H1 (cell line): ENCODE data around the gene ASF1B. TPM values are rescaled to one million over a fixed set of nuclear protein-coding genes. Genes with fewer than 3 reads are reported as not detected.

Experiments
- CTCF ChIA-PET: fragments of 300-600 bp; sonication (Branson Sonifier 250); formaldehyde crosslinking; loops from one replicate; lab custom pipeline; 2021; ENCODE audit not compliant: partially characterized antibody; lab: Charles Lee
- POLR2A ChIA-PET: fragments of 300-600 bp; sonication (Branson Sonifier 250); formaldehyde crosslinking; loops from one replicate; lab custom pipeline; 2021; ENCODE audit warnings: inconsistent platforms; ENCODE audit not compliant: partially characterized antibody; lab: Charles Lee
- DNase-seq, 2 experiments: peaks; one replicate each; pipeline versions ENCODE4 v3.0.0 to v3.0.0-alpha.2; 2010 to 2022; ENCODE audit warnings: low spot score in 2 of 2, low read depth in 1 of 2, mixed read lengths in 1 of 2
- FAIRE-seq: peaks from 2 replicates; lab custom pipeline; 2011; peaks lifted over from hg19 to GRCh38; lab: Jason Lieb, UNC
- H2AFZ ChIP-seq: 2 replicates; pipeline ENCODE4 v1.8.1; 2012; ENCODE audit warnings: low read length, inconsistent platforms
- H2AK5ac ChIP-seq: 2 replicates; pipeline ENCODE4 v1.6.1; 2013; ENCODE audit warnings: low read depth, low read length
- H2BK120ac ChIP-seq: replicated peaks from 2 replicates; pipeline ENCODE3; 2013; ENCODE audit warnings: low read depth, low read length, inconsistent platforms
- H2BK12ac ChIP-seq: 2 replicates; pipeline ENCODE4 v1.6.1; 2013; ENCODE audit warnings: low read depth, low read length
- H2BK15ac ChIP-seq: 2 replicates; pipeline ENCODE4 v1.6.1; 2013; ENCODE audit warnings: low read length
- H2BK20ac ChIP-seq: 2 replicates; pipeline ENCODE4 v1.6.1; 2013; ENCODE audit warnings: low read length
- H2BK5ac ChIP-seq: 2 replicates; pipeline ENCODE4 v1.6.1; 2013; ENCODE audit warnings: low read depth, low read length
- H3K14ac ChIP-seq: 2 replicates; pipeline ENCODE4 v1.6.1; 2013; ENCODE audit warnings: inconsistent platforms; ENCODE audit not compliant: insufficient read length
- H3K18ac ChIP-seq: 2 replicates; pipeline ENCODE4 v1.6.1; 2013; ENCODE audit warnings: low read length; ENCODE audit errors: extremely low read depth
- H3K23ac ChIP-seq: 2 replicates; pipeline ENCODE4 v1.6.1; 2013; ENCODE audit warnings: inconsistent platforms; ENCODE audit not compliant: insufficient read length
- H3K23me2 ChIP-seq: 2 replicates; pipeline ENCODE4 v1.6.1; 2013; ENCODE audit warnings: low read depth, low read length
- H3K27ac ChIP-seq: 2 replicates; pipeline ENCODE4 v1.6.1; 2011; ENCODE audit warnings: low read depth, low read length, inconsistent platforms
- H3K27me3 ChIP-seq, 4 experiments: replicated peaks in 1 of 4; 1 replicate in 1 of 4; 2 replicates in 3 of 4; pipeline versions ENCODE4 v1.6.1 to v1.8.1; 2011 to 2013; ENCODE audit warnings: low read length in 3 of 4, mild to moderate bottlenecking in 3 of 4, inconsistent platforms in 2 of 4, mixed read lengths in 2 of 4, moderate library complexity in 1 of 4; ENCODE audit not compliant: control insufficient read depth in 3 of 4, insufficient read depth in 3 of 4; ENCODE audit errors: extremely low read depth in 1 of 4
- H3K36me3 ChIP-seq, 4 experiments: 2 replicates each; pipeline versions ENCODE4 v1.6.1 to v1.8.1; 2011 to 2013; ENCODE audit warnings: mild to moderate bottlenecking in 4 of 4, low read length in 3 of 4, moderate library complexity in 2 of 4, control low read depth in 1 of 4, inconsistent platforms in 1 of 4; ENCODE audit not compliant: insufficient read depth in 4 of 4, control insufficient read depth in 2 of 4
- H3K4ac ChIP-seq: replicated peaks from 2 replicates; pipeline ENCODE3; 2013; ENCODE audit warnings: low read length, low read depth, mixed read lengths, inconsistent platforms; ENCODE audit not compliant: insufficient read length
- H3K4me1 ChIP-seq, 4 experiments: replicated peaks in 1 of 4; 1 replicate in 1 of 4; 2 replicates in 3 of 4; pipeline versions ENCODE4 v1.6.1 to v1.8.1; 2011 to 2013; ENCODE audit warnings: low read length in 3 of 4, inconsistent platforms in 2 of 4, mixed read lengths in 1 of 4; ENCODE audit not compliant: insufficient read depth in 4 of 4, control insufficient read depth in 3 of 4
- H3K4me2 ChIP-seq, 2 experiments: 2 replicates each; pipeline versions ENCODE4 v1.6.1 to v1.8.1; 2011 to 2013; ENCODE audit warnings: low read depth in 2 of 2, low read length in 2 of 2, control low read depth in 1 of 2, inconsistent platforms in 1 of 2, mild to moderate bottlenecking in 1 of 2; ENCODE audit not compliant: insufficient read depth in 1 of 2
- H3K4me3 ChIP-seq, 4 experiments: fragments of 200-600, 300-600 bp in 1 of 4; sonication (generic), shearing (Covaris generic), sonication (Bioruptor Twin) in 1 of 4; 2 replicates each; pipeline versions ENCODE4 v1.5.1 to v1.8.1; 2011 to 2016; ENCODE audit warnings: low read length in 4 of 4, low read depth in 3 of 4, control low read depth in 2 of 4, inconsistent platforms in 2 of 4, mild to moderate bottlenecking in 2 of 4, mixed read lengths in 1 of 4, moderate library complexity in 1 of 4; ENCODE audit not compliant: insufficient read depth in 2 of 4; ENCODE audit errors: extremely low read depth in 1 of 4
- H3K56ac ChIP-seq: replicated peaks from 2 replicates; pipeline ENCODE3; 2013; ENCODE audit warnings: low read depth, mild to moderate bottlenecking, mixed read lengths, low read length, inconsistent platforms; ENCODE audit not compliant: insufficient read length
- H3K79me1 ChIP-seq: 2 replicates; pipeline ENCODE4 v1.6.1; 2013; ENCODE audit warnings: low read depth, low read length, control low read depth
- H3K79me2 ChIP-seq, 2 experiments: 2 replicates each; pipeline versions ENCODE4 v1.6.1 to v1.8.1; 2012 to 2013; ENCODE audit warnings: low read length in 2 of 2, mild to moderate bottlenecking in 2 of 2, inconsistent platforms in 1 of 2; ENCODE audit not compliant: insufficient read depth in 2 of 2, control insufficient read depth in 1 of 2
- H3K9ac ChIP-seq, 4 experiments: replicated peaks in 1 of 4; 1 replicate in 1 of 4; 2 replicates in 3 of 4; pipeline versions ENCODE4 v1.6.1 to v1.8.1; 2011 to 2013; ENCODE audit warnings: low read depth in 3 of 4, low read length in 3 of 4, control low read depth in 2 of 4, mild to moderate bottlenecking in 2 of 4, moderate library complexity in 2 of 4, inconsistent platforms in 1 of 4; ENCODE audit errors: extremely low read depth in 1 of 4
- H3K9me3 ChIP-seq, 2 experiments: 2 replicates each; pipeline versions ENCODE4 v1.6.1 to v1.8.1; 2012 to 2013; ENCODE audit warnings: mild to moderate bottlenecking in 2 of 2, moderate library complexity in 2 of 2, control low read depth in 1 of 2, inconsistent platforms in 1 of 2, low read depth in 1 of 2, low read length in 1 of 2, mixed read lengths in 1 of 2; ENCODE audit not compliant: insufficient read depth in 2 of 2
- H4K20me1 ChIP-seq, 2 experiments: replicated peaks in 1 of 2; 2 replicates each; pipeline versions ENCODE3 to v1.8.1; 2011 to 2013; ENCODE audit warnings: inconsistent platforms in 2 of 2, low read length in 2 of 2, mild to moderate bottlenecking in 1 of 2; ENCODE audit not compliant: insufficient read depth in 2 of 2, control insufficient read depth in 1 of 2
- H4K5ac ChIP-seq: 2 replicates; pipeline ENCODE4 v1.6.1; 2013; ENCODE audit warnings: low read length, low read depth, mixed read lengths, inconsistent platforms; ENCODE audit not compliant: insufficient read length
- H4K8ac ChIP-seq: 2 replicates; pipeline ENCODE4 v1.8.0; 2013; ENCODE audit warnings: mild to moderate bottlenecking, moderate library complexity, low read length, inconsistent platforms; ENCODE audit not compliant: insufficient read depth; ENCODE audit errors: extremely low read depth
- H4K91ac ChIP-seq: replicated peaks from 2 replicates; pipeline ENCODE3; 2013; ENCODE audit warnings: low read length, mixed read lengths, inconsistent platforms; ENCODE audit not compliant: insufficient read length
- CHD1 ChIP-seq: IDR thresholded peaks from 2 replicates; pipeline ENCODE4 v1.6.1; 2012; ENCODE audit warnings: low read depth, low read length, improper control_type of control experiment
- WGBS, 2 experiments: shearing (Covaris generic) in 1 of 2; methylation state at CpG; one replicate each; pipeline versions ENCODE4 v1.1.6 to v1.1.7; 2013 to 2015; ENCODE audit warnings: low lambda C conversion rate in 2 of 2, mixed read lengths in 2 of 2, inconsistent platforms in 1 of 2, low coverage in 1 of 2, missing lambda C conversion rate in 1 of 2; ENCODE audit not compliant: insufficient replicate concordance in 2 of 2, insufficient coverage in 1 of 2, insufficient read length in 1 of 2; ENCODE audit errors: extremely low coverage in 1 of 2, missing lambda C conversion rate in 1 of 2; 5-methylcytosine and 5-hydroxymethylcytosine counted together
- polyA plus RNA-seq, 7 experiments: library from polyadenylated mRNA; depleted of rRNA in 3 of 7; stranded (reverse) in 5 of 7; unstranded in 2 of 7; fragments of >200 nt in 5 of 7; fragments of 200-250 nt in 2 of 7; gene quantifications; 1 replicate in 5 of 7; 2 replicates in 1 of 7; 4 replicates in 1 of 7; pipeline versions ENCODE4 v1.2.1 to v1.2.3, GENCODE V29; 2011 to 2013; ENCODE audit warnings: missing spikeins in 2 of 7, mixed read lengths in 2 of 7
- total RNA-seq: library from RNA; stranded (reverse); fragmentation: NEBNext Ultra II Directional; extraction: Animal tissue kit (Norgen Biotek cat#: 25700); gene quantifications from 2 replicates; pipeline ENCODE4 v1.2.1, GENCODE V29; 2021

The ASF1B gene
- total and polyA plus RNA-seq, 2 of the 8 experiments (the other 6 are each of a cell fraction or from before 2014, with no cell fraction given), result 32.6 to 59.2 TPM

- no peak for DNase-seq
- POLR2A ChIA-PET, result interaction anchor here (0.7 to 1.3 kb wide), 4 partner anchors 17 to 383 kb away, joined by 3 read pairs; no protein-coding TSS in a partner anchor
Measured at GRCh38 chr19:14183741-14184350, 47.5 kb upstream of the ASF1B start.

More at GRCh38 chr19:14183741-14184350, 47.5 kb upstream of the ASF1B start:
- H3K36me3 ChIP-seq, result no peaks in the 10 kb centered on the region
- H3K9ac ChIP-seq, result no peak overlapping the region
- H2AK5ac ChIP-seq, result no peak overlapping the region
- no peak overlapping the region for H4K91ac ChIP-seq
- H2BK15ac ChIP-seq, result no peak overlapping the region
- no peak for TF ChIP-seq CHD1
- H3K27ac ChIP-seq, result no peak overlapping the region
- H3K4me1 ChIP-seq, result no peaks in the 10 kb centered on the region
- H3K9me3 ChIP-seq, result no peaks in the 10 kb centered on the region
- 89% methylated on average over 10 of the region's 14 CpGs; no CpG with 5 or more reads in 1 of the 2 experiments for WGBS, 2 experiments
- peaks cover 3% of the 10 kb centered on the region for H3K79me1 ChIP-seq
- no peak overlapping the region for H2BK12ac ChIP-seq
- H3K27me3 ChIP-seq, result no peaks in the 10 kb centered on the region
- H3K79me2 ChIP-seq, result peaks cover 4 to 36% of the 10 kb centered on the region in 2 experiments; a peak in 3 of 4 replicates
- no peak overlapping the region for H2AFZ ChIP-seq
- no peak overlapping the region for H3K23ac ChIP-seq
- H3K56ac ChIP-seq, result no peak overlapping the region
- CTCF ChIA-PET, result interaction anchor here (0.6 to 2.5 kb wide), 8 partner anchors 9 to 288 kb away, joined by 3 to 24 read pairs (median 4); no protein-coding TSS in a partner anchor
- H3K4me3 ChIP-seq, result no peak overlapping the region
- H3K14ac ChIP-seq, result no peak overlapping the region
- H3K4ac ChIP-seq, result no peak overlapping the region
- no peak overlapping the region for H2BK5ac ChIP-seq
- no peak overlapping the region for H2BK120ac ChIP-seq
- no peak overlapping the region for H4K5ac ChIP-seq
- H3K4me2 ChIP-seq, result no peak overlapping the region
- no peak overlapping the region for H2BK20ac ChIP-seq
- FAIRE-seq, result no peak
- no peaks in the 10 kb centered on the region for H3K23me2 ChIP-seq
- H3K18ac ChIP-seq, result no peak overlapping the region
- no peak overlapping the region for H4K8ac ChIP-seq
- peaks cover 23 to 33% of the 10 kb centered on the region in 2 experiments for H4K20me1 ChIP-seq
